Measurements from ENCODE around the gene THSD4.

GRCh38 chr15:71565006-71565405 is 449.7 kb downstream of the THSD4 start:
- TF ChIP-seq CTCF (IDR thresholded peaks at IDR 0.05; ENCODE audit: low read length) (no peak), EZH2 (IDR thresholded peaks at IDR 0.05; ENCODE audit: borderline replicate concordance, low read length) (no peak)
